Vagina (tissue), 2 donors: ENCODE results near the gene CECR2.

ENCODE experiments used
- CTCF ChIP-seq, 3 experiments: fragments of 450-650 bp in 2 of 3; fragments of 200-600 bp in 1 of 3; sonication (generic) in 1 of 3; IDR thresholded peaks; one replicate each; pipeline ENCODE4 v1.5.1; 2017 to 2019; ENCODE audit warnings: antibody characterized with exemption in 3 of 3, mild to moderate bottlenecking in 2 of 3, moderate library complexity in 2 of 3
- POLR2AphosphoS5 ChIP-seq, 2 donors: sonication (generic); formaldehyde crosslinking; IDR thresholded peaks; one replicate each; pipeline ENCODE4 v1.9.0; 2017; ENCODE audit warnings: antibody characterized with exemption in 2 of 2, mild to moderate bottlenecking in 2 of 2, low read depth in 1 of 2; ENCODE audit not compliant: insufficient read depth in 1 of 2

- TF ChIP-seq CTCF (IDR thresholded peaks at IDR 0.05), result no peak
- TF ChIP-seq POLR2AphosphoS5 (IDR thresholded peaks at IDR 0.05; ENCODE audit: insufficient read depth in 1 of 2, low read depth in 1 of 2), result no peak
Observed at GRCh38 chr22:17373855-17374254, 4.6 kb downstream of the CECR2 start.
